H1 (cell line): Measurements from ENCODE around the gene SLC5A10. TPM values are rescaled to one million over a fixed set of nuclear protein-coding genes. Genes with fewer than 3 reads are reported as not detected.

Experiments used
- ATF3 ChIP-seq: IDR thresholded peaks from 2 replicates; pipeline ENCODE4 v1.6.1; 2011; ENCODE audit warnings: low read depth, mild to moderate bottlenecking, low read length; ENCODE audit not compliant: insufficient read depth
- polyA plus RNA-seq, 7 experiments: library from polyadenylated mRNA; depleted of rRNA in 3 of 7; stranded (reverse) in 5 of 7; unstranded in 2 of 7; fragments of >200 nt in 5 of 7; fragments of 200-250 nt in 2 of 7; gene quantifications; 1 replicate in 5 of 7; 2 replicates in 1 of 7; 4 replicates in 1 of 7; pipeline versions ENCODE4 v1.2.1 to v1.2.3, GENCODE V29; 2011 to 2013; ENCODE audit warnings: missing spikeins in 2 of 7, mixed read lengths in 2 of 7
- total RNA-seq: library from RNA; stranded (reverse); fragmentation: NEBNext Ultra II Directional; extraction: Animal tissue kit (Norgen Biotek cat#: 25700); gene quantifications from 2 replicates; pipeline ENCODE4 v1.2.1, GENCODE V29; 2021

Gene SLC5A10
- total and polyA plus RNA-seq, 2 of the 8 experiments (the other 6 are each of a cell fraction or from before 2014, with no cell fraction given), result 0.05 to 0.11 TPM

GRCh38 chr17:18962494-18962815, 10.5 kb downstream of the SLC5A10 start (continued):
- no peak for TF ChIP-seq ATF3
